Measurements from ENCODE around the gene AGBL4.

GRCh38 chr1:48889615-48890014, 1134.1 kb downstream of the AGBL4 start:
- TF ChIP-seq GLIS1 (tag by site-specific recombination; IDR thresholded peaks at IDR 0.05) (no peak), ZNF155 (tag by site-specific recombination; IDR thresholded peaks at IDR 0.05) (no peak), MEIS1 (CRISPR knock-in tag; IDR thresholded peaks at IDR 0.05; ENCODE audit: borderline replicate concordance) (no peak), SALL2 (tag by site-specific recombination; IDR thresholded peaks at IDR 0.05; ENCODE audit: borderline replicate concordance) (no peak), ZFP37 (tag by site-specific recombination; IDR thresholded peaks at IDR 0.05) (no peak), ZBTB48 (tag by site-specific recombination; IDR thresholded peaks at IDR 0.05) (no peak), ZNF677 (tag by site-specific recombination; IDR thresholded peaks at IDR 0.05) (no peak), GLI2 (tag by site-specific recombination; IDR thresholded peaks at IDR 0.05; ENCODE audit: borderline replicate concordance, low read depth) (no peak), IKZF3 (tag by site-specific recombination; IDR thresholded peaks at IDR 0.05) (no peak)
- TF ChIP-seq, protein P1, sequence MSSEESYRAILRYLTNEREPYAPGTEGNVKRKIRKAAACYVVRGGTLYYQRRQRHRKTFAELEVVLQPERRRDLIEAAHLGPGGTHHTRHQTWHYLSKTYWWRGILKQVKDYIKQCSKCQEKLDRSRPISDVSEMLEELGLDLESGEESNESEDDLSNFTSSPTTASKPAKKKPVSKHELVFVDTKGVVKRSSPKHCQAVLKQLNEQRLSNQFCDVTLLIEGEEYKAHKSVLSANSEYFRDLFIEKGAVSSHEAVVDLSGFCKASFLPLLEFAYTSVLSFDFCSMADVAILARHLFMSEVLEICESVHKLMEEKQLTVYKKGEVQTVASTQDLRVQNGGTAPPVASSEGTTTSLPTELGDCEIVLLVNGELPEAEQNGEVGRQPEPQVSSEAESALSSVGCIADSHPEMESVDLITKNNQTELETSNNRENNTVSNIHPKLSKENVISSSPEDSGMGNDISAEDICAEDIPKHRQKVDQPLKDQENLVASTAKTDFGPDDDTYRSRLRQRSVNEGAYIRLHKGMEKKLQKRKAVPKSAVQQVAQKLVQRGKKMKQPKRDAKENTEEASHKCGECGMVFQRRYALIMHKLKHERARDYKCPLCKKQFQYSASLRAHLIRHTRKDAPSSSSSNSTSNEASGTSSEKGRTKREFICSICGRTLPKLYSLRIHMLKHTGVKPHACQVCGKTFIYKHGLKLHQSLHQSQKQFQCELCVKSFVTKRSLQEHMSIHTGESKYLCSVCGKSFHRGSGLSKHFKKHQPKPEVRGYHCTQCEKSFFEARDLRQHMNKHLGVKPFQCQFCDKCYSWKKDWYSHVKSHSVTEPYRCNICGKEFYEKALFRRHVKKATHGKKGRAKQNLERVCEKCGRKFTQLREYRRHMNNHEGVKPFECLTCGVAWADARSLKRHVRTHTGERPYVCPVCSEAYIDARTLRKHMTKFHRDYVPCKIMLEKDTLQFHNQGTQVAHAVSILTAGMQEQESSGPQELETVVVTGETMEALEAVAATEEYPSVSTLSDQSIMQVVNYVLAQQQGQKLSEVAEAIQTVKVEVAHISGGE (tag by site-specific recombination; conservative IDR thresholded peaks at IDR 0.05; ENCODE audit: low read depth) = no peak
- TF ChIP-seq, protein P2, sequence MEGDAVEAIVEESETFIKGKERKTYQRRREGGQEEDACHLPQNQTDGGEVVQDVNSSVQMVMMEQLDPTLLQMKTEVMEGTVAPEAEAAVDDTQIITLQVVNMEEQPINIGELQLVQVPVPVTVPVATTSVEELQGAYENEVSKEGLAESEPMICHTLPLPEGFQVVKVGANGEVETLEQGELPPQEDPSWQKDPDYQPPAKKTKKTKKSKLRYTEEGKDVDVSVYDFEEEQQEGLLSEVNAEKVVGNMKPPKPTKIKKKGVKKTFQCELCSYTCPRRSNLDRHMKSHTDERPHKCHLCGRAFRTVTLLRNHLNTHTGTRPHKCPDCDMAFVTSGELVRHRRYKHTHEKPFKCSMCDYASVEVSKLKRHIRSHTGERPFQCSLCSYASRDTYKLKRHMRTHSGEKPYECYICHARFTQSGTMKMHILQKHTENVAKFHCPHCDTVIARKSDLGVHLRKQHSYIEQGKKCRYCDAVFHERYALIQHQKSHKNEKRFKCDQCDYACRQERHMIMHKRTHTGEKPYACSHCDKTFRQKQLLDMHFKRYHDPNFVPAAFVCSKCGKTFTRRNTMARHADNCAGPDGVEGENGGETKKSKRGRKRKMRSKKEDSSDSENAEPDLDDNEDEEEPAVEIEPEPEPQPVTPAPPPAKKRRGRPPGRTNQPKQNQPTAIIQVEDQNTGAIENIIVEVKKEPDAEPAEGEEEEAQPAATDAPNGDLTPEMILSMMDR (tag by site-specific recombination; IDR thresholded peaks at IDR 0.05) = no peak
- TF ChIP-seq, protein P3, sequence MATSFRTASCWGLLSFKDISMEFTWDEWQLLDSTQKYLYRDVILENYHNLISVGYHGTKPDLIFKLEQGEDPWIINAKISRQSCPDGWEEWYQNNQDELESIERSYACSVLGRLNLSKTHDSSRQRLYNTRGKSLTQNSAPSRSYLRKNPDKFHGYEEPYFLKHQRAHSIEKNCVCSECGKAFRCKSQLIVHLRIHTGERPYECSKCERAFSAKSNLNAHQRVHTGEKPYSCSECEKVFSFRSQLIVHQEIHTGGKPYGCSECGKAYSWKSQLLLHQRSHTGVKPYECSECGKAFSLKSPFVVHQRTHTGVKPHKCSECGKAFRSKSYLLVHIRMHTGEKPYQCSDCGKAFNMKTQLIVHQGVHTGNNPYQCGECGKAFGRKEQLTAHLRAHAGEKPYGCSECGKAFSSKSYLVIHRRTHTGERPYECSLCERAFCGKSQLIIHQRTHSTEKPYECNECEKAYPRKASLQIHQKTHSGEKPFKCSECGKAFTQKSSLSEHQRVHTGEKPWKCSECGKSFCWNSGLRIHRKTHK (tag by site-specific recombination; IDR thresholded peaks at IDR 0.05) = no peak

Measured in HEK293 (cell line).